T-helper 1 cell treated with Interleukin-12 subunit alpha and Interleukin-12 subunit beta and Interleukin-4 antibody, amounts not matched to agents 30 μg/mL and 1 μg/mL, for 36 hours (primary cell): ENCODE data around the gene TMEM121.
"Not testable (repeated sequence)": the region's sequence is repeated elsewhere in the genome, so short reads cannot be mapped to it uniquely, and the experiment has no call there.

Experiments used
- H3K27ac Mint-ChIP-seq: one replicate; pipeline ENCODE4 v1.8.0; 2021; ENCODE audit warnings: mild to moderate bottlenecking, mixed read lengths
- H3K27me3 Mint-ChIP-seq: one replicate; pipeline ENCODE4 v1.8.0; 2021; ENCODE audit warnings: low read depth, mixed read lengths
- H3K36me3 Mint-ChIP-seq: one replicate; pipeline ENCODE4 v1.8.0; 2021; ENCODE audit warnings: low read depth, mixed read lengths
- H3K4me1 Mint-ChIP-seq: one replicate; pipeline ENCODE4 v1.8.0; 2021; ENCODE audit warnings: low read depth, mixed read lengths
- H3K4me3 Mint-ChIP-seq: one replicate; pipeline ENCODE4 v1.8.0; 2021; ENCODE audit warnings: mild to moderate bottlenecking, moderate library complexity, mixed read lengths
- H3K9me3 Mint-ChIP-seq: one replicate; pipeline ENCODE4 v1.8.0; 2021; ENCODE audit warnings: mixed read lengths

TMEM121 gene

DNA sequence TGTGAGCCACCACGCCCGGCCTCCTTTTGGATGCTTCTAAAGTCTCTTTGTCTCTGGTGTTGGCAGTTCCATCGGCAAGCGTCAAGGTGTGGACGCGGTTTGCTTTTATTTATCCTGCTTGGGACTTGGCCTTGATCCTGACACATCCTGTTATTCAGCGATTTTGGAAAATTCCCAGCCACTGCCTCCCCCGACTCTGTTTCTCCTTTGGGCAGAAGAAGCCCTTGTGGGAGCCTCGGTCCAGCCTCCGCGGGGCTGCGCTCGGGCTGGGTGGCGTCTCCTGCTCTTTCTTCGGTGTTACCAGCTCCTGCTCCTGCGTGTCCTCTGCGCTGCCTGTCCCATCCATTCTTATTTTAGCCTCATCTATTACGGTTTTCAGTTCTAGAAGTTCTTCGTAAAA is 31.3 kb downstream of the TMEM121 start:
- H3K4me3 Mint-ChIP-seq, H3K4me1 Mint-ChIP-seq, H3K9me3 Mint-ChIP-seq, H3K27ac Mint-ChIP-seq, H3K27me3 Mint-ChIP-seq, H3K36me3 Mint-ChIP-seq: not testable (repeated sequence)

DNA sequence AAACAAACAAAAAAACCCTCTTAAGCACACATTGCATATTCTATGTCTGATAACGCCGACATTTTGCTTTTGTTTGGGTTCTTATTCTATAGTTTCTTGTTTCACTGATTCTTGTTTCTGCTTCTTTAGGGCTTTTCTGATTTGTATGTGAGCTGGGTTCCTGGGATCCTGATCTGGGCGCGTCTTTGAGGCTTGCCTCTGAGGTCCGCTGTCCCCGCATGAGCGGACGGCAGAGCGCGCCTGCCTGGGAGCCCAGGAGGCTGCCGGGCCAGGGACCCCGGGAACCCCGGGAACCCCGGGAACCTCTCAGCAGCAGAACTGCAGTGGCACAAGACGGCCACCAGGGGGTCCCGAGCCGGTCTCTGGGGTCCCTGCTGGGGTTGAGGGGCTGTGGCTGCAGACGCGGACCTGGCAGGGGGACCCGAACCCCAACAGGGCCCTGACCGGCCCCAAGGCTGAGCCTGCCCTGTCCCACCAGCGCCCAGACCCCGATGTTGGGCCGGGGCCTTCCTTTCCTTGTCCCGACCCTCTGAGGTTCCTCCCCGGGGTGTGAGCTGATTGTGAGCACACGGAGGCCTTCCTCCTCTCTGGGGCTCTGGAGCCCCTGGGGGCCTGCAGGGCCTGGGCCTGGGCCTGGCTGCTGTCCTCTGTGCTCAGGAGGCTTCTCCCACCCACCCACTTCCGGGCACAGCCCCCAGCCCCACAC is 32.2 kb downstream of the TMEM121 start:
- H3K4me1 Mint-ChIP-seq, H3K27ac Mint-ChIP-seq, H3K9me3 Mint-ChIP-seq, H3K4me3 Mint-ChIP-seq, H3K36me3 Mint-ChIP-seq, H3K27me3 Mint-ChIP-seq: not testable (repeated sequence)

DNA sequence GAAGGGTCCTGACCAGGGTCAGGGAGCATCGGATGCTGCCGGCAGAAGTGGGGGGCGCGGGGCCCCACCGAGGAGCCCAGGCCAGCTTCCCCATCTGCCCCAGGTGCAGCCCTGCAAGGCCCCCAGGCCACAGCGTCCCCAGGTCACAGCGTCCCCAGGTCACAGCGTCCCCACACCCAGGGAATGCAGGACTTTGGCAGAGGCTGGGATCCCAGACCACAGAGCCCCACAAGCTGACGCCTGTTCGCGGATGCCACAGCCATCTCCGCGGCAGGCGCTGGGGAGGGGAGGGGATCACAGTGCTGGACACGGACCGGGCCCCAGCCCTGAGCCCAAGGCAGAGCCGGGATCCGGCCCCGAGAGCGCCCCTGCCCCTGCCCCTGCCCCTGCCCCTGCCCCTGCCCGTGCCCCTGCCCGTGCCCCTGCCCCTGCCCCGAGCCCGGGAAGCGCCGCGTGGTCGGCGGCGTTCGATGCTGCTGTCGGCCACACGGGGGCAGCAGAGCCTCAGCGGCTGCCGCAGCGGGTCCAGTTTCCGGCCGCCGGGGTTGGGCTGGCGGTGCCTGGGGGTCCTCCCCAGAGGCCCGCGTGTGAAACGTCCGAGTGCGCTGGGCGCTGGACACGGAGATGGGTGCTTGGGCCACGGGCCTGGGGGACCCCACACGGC is 33.1 kb downstream of the TMEM121 start:
- H3K9me3 Mint-ChIP-seq, H3K4me3 Mint-ChIP-seq, H3K27ac Mint-ChIP-seq, H3K27me3 Mint-ChIP-seq, H3K36me3 Mint-ChIP-seq, H3K4me1 Mint-ChIP-seq: not testable (repeated sequence)

DNA sequence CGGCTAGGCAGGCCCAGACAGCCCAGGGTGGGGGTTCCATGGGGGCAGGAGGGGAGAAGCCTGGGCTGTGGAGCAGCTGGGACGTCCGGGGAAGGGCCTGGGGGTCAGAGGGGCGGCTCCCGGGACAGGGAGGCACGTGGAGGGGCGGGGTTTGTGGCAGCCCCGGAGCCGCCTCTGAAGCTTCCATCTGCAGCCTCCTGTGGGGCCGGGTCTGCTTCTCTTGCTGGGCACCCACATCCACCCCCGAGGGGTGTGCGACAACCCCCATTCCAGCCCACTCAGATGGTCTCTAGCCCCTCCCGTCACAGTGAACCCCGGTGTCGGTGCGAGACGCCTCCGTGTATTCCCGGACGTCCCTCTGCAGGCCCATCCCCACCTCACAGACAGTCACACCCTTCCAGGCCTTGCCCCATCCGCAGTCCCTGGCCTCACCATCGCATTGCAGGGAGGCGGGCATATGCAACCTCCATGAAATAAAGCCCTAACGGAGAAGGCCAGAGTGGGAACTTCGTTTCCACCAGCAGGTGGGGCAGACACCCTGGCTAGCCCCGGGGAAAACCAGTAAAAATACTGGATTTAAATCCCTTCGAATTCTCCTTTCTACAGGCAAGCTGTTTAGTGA is 33.8 kb downstream of the TMEM121 start:
- H3K27ac Mint-ChIP-seq, H3K36me3 Mint-ChIP-seq, H3K27me3 Mint-ChIP-seq, H3K4me1 Mint-ChIP-seq, H3K9me3 Mint-ChIP-seq, H3K4me3 Mint-ChIP-seq: not testable (repeated sequence)

DNA sequence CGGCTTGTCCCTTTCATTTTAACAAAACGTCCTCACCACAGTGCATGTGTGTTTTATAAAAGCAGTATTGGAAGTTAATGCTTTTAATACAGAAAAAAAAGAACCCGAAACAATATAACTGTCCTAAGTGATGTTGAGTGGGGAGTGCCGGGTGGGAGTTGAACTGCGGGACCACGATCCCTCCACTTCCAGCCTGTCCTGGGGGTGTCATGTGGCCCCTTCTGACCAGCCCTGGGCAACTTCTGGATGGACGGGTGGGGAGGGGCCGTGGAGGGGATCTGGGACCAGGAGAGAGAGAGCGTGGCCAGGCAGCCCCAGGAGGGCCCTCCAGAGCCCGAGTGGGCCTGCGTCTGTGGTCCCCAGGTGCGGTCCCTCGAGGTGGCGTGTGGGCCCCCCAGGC is 35.0 kb downstream of the TMEM121 start:
- H3K4me3 Mint-ChIP-seq, H3K4me1 Mint-ChIP-seq, H3K9me3 Mint-ChIP-seq, H3K36me3 Mint-ChIP-seq, H3K27me3 Mint-ChIP-seq, H3K27ac Mint-ChIP-seq: not testable (repeated sequence)

DNA sequence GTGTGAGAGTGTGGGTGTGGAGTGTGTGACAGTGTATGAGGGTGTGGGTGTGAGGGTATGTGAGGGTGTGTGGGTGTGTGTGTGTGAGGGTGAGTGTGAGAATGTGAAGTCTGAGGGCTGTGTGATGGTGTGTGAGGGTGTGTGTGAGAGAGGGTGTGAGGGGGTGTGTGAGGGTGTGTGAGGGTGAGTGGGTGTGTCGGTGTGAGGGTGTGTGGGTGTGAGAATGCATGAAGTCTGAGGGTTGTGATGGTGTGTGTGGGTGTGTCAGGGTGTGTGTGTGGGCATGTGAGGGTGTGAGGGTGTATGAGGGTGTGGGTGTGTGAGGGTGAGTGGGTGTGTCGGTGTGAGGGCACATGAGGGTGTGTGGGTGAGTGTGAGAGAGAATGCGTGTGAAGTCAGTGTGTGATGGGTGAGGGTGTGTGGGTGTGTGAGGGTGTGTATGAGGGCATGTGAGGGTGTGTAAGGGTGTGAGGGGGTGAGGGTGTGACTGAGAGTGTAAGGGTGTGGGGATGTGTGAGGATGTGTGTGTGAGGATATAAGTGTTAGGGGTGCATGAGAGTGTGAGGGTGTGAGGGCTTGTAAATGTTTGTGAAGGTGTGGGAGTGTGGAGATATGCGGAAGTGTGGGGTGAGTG is 36.4 kb downstream of the TMEM121 start:
- no peaks in the 10 kb centered on the region for H3K36me3 Mint-ChIP-seq
- H3K4me1 Mint-ChIP-seq: no peaks in the 10 kb centered on the region
- H3K27me3 Mint-ChIP-seq: no peaks in the 10 kb centered on the region
- H3K4me3 Mint-ChIP-seq: no peak overlapping the region
- H3K9me3 Mint-ChIP-seq: peaks cover under 1% of the 10 kb centered on the region
- no peak overlapping the region for H3K27ac Mint-ChIP-seq

DNA sequence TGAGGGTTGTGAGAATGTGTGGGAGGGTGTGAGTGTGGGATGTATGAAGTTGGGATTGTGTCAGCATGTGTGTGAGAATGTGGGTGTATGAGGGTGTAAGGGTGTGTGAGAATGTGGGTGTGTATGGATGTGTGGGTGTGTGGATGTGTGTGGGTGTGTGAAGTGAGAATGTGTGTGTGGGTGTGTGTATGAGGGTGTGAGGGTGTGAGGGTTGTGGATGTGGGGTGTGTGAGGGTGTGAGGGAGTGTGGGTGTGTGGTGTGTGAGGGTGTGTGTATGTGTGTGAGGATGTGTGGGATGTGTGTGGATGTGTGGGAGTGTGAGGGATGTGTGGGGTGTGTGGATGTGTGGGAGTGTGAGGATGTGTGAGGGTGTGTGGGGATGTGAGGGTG is 37.0 kb downstream of the TMEM121 start:
- H3K36me3 Mint-ChIP-seq: no peaks in the 10 kb centered on the region
- H3K27me3 Mint-ChIP-seq: no peaks in the 10 kb centered on the region
- H3K4me3 Mint-ChIP-seq: no peak overlapping the region
- H3K4me1 Mint-ChIP-seq: no peaks in the 10 kb centered on the region
- peaks cover 4% of the 10 kb centered on the region for H3K9me3 Mint-ChIP-seq
- no peak overlapping the region for H3K27ac Mint-ChIP-seq

DNA sequence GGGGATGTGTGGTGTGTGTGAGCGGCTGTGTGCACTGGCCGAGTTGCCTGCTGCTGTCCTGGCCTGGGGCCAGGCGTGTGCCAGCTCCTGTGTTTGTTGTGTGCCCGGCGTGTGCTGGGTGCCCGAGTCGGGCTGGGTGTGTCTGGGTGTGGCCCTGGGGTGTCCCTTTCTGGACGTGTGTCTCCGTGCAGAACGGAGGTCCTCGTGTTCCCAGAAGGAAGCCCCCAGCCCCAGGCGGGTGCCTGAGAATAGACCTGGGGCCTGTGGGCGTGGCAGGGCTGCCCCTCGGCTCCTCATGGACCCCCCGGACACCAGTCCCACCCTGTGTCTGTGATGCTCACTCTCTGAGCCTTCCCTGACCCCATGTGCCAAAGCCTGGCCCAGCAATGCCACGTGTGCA is 38.2 kb downstream of the TMEM121 start:
- H3K9me3 Mint-ChIP-seq: peaks cover 11% of the 10 kb centered on the region
- H3K27ac Mint-ChIP-seq, H3K27me3 Mint-ChIP-seq, H3K4me3 Mint-ChIP-seq, H3K36me3 Mint-ChIP-seq, H3K4me1 Mint-ChIP-seq: not testable (repeated sequence)

DNA sequence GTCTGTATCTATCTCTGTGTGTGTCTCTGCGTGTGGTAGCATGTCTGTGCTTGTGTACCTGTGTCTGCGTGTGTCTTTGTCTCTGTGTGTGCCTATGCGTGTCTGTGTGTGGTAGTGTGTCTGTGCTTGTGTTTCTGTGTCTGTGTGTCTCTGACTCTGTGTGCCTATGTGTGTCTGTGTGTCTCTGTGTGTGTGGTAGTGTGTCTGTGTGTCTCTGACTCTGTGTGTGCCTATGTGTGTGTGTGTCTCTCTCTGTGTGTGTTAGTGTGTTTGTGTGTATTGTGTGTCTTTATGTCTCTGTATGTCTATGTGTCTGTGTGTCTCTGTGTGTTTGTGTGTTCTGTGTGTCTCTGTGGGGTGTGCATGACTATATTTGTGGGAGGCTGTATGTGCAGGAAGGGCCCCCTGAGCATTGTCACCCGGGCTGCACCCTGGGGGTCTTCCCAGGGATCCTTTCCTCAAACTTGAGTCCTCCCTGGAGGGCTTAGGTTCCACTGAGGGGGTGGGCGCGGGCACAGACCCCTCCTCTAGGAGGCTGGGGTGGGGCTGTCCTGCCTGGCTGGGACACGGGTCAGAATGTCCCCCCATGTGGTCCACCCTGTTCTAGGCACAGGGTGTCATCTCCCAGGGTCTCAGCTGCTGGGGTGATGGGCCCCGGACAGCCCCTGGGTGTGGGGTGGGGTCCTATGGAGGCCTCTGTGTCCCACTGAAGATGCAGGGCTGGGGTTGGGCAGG is 39.0 kb downstream of the TMEM121 start:
- not testable (repeated sequence) for H3K4me3 Mint-ChIP-seq, H3K27me3 Mint-ChIP-seq, H3K36me3 Mint-ChIP-seq, H3K4me1 Mint-ChIP-seq, H3K27ac Mint-ChIP-seq
- H3K9me3 Mint-ChIP-seq: peaks cover 19% of the 10 kb centered on the region

DNA sequence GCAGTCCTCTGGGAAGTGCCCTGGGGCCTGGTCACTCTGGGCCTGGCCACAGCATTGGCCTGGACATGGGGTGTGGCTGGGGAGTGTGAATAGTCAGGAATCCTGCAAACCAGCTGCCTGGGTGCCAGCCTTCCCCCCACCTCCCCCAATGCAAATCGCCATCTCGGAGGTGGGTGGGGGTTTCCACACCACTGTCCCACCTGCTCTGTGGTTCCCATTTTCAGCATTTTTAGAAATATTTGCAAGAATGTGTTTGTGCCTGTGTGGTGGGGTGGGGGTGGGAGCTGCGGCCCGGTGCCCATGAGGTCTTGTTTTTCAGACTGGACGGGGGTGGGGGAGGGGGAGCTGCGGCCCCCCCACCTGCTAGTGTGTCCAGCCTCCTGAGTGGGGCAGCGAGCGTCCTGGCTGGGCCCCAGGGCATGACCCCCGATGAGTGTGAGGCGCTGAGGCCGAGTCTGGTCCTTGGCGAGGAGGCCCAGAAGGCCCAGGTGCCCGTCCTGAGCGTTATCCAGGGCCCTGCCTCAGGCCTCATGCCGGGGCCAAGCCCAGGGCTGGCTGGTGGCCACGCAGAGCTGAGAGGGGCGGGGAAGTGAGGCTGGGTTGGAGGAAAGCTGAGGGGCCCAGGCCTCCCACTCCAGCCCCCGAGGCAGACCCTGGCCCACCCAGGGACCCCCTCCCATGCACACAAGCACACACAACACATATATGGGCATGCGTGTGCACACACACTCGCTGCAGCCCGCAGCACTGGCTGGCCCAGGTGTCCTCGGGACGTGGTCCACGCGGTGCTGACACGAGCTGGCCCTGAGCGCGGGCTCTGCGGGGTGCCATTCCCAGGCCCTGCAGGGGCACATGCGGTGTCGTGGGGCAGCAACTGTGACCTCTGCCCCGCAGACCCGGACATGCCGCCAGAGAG is 40.1 kb downstream of the TMEM121 start:
- not testable (repeated sequence) for H3K36me3 Mint-ChIP-seq, H3K4me3 Mint-ChIP-seq, H3K27ac Mint-ChIP-seq, H3K27me3 Mint-ChIP-seq, H3K4me1 Mint-ChIP-seq
- H3K9me3 Mint-ChIP-seq: peaks cover 26% of the 10 kb centered on the region

DNA sequence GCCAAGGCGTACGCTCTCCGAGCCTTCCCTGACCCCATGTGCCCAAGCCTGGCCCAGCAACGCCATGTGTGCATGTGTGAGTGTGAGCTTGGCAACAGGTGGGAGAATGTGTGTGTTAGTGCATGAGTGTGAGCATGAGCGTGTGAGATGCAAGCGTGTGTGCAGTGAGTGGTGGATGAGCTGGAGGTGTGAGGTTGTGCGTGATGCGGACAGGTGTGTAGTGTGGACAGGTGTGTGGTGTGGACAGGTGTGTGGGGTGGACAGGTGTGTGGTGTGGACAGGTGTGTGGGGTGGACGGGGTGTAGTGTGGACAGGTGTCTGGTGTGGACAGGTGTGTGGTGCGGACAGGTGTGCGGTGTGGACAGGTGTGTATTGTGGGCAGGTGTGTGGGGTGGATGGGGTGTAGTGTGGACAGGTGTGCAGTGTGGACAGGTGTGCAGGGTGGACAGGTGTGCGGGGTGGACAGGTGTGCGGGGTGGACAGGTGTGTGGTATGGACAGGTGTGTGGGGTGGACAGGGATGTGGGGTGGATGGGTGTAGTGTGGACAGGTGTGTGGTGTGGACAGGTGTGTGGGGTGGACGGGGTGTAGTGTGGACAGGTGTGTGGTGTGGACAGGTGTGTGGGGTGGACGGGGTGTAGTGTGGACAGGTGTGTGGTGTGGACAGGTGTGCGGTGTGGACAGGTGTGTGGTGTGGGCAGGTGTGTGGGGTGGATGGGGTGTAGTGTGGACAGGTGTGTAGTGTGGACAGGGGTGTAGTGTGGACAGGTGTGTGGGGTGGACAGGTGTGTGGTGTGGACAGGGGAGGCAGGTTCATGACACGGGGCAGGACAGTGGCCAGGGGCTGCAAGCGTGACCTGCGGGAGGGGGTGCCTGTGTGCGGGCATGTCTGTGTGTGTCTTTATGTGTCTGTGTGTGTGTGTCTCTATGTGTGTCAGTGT is 41.1 kb downstream of the TMEM121 start:
- not testable (repeated sequence) for H3K4me3 Mint-ChIP-seq, H3K36me3 Mint-ChIP-seq, H3K27me3 Mint-ChIP-seq, H3K4me1 Mint-ChIP-seq, H3K27ac Mint-ChIP-seq
- H3K9me3 Mint-ChIP-seq: peaks cover 26% of the 10 kb centered on the region

DNA sequence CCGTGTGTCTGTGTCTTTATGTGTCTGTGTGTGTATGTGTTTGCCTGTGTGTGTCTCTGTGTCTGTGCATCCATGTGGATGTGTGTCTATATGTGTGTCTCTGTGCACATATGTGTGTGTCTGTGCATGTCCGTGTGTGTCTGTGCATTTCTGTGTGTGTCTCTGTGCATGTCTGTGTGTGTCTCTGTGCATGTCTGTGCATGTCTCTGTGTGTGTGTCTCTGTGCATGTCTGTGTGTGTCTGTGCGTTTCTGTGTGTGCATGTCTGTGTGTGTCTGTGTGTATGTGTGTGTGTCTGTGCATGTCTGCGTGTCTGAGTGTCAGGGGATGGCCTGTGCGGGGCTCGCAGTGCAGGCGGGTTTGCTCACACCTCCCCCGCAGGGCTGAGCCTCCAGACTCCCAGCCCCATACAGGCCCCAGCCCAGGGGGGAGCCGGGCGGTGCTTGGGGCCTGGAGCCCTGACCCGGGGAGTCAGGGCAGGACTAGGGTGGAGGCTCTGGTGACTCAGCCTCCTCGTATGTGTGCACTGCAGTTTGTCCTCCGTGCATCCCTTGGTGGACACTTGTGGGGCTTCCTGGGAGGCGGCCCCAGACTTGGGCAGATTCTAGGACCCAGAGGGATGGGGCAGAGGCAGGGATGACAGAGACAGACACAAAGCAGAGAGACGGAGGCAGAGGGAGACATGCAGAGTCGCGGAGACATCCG is 41.9 kb downstream of the TMEM121 start:
- H3K4me1 Mint-ChIP-seq, H3K36me3 Mint-ChIP-seq, H3K27ac Mint-ChIP-seq, H3K27me3 Mint-ChIP-seq, H3K4me3 Mint-ChIP-seq: not testable (repeated sequence)
- H3K9me3 Mint-ChIP-seq: peaks cover 26% of the 10 kb centered on the region
